Astrocyte (in vitro differentiated cells and primary cell): ENCODE measurements around the gene FXYD5. TPM values are rescaled to one million over a fixed set of nuclear protein-coding genes. Genes with fewer than 3 reads are reported as not detected.

Experiments
- DNase-seq: peaks from one replicate; pipeline ENCODE4 v3.0.0-alpha.2; 2010; ENCODE audit warnings: low read depth
- FAIRE-seq: peaks from 2 replicates; lab custom pipeline; 2011; peaks lifted over from hg19 to GRCh38; lab: Jason Lieb, UNC
- H2AFZ ChIP-seq: 2 replicates; pipeline ENCODE4 v1.6.0; 2012; ENCODE audit warnings: low read depth, low read length, inconsistent platforms
- H3K27ac ChIP-seq: 2 replicates; pipeline ENCODE4 v1.5.1; 2011; ENCODE audit warnings: low read depth, low read length, inconsistent platforms
- H3K27me3 ChIP-seq: 2 replicates; pipeline ENCODE4 v1.6.0; 2011; ENCODE audit warnings: low read length, inconsistent platforms; ENCODE audit not compliant: insufficient read depth
- H3K36me3 ChIP-seq: 2 replicates; pipeline ENCODE4 v1.5.1; 2011; ENCODE audit warnings: low read length, inconsistent platforms; ENCODE audit not compliant: insufficient read depth
- H3K4me1 ChIP-seq: 2 replicates; pipeline ENCODE4 v1.5.1; 2011; ENCODE audit warnings: low read length, inconsistent platforms; ENCODE audit not compliant: insufficient read depth
- H3K4me2 ChIP-seq: 2 replicates; pipeline ENCODE4 v1.6.0; 2012; ENCODE audit warnings: low read length, inconsistent platforms
- H3K4me3 ChIP-seq: 2 replicates; pipeline ENCODE4 v1.5.1; 2011; ENCODE audit warnings: low read depth, mild to moderate bottlenecking, low read length, inconsistent platforms; ENCODE audit not compliant: insufficient read depth
- H3K79me2 ChIP-seq: 2 replicates; pipeline ENCODE4 v1.6.0; 2012; ENCODE audit warnings: mild to moderate bottlenecking, low read length, inconsistent platforms; ENCODE audit not compliant: insufficient read depth
- H3K9ac ChIP-seq: 2 replicates; pipeline ENCODE4 v1.6.0; 2012; ENCODE audit warnings: mild to moderate bottlenecking, low read length, inconsistent platforms
- H3K9me3 ChIP-seq: 2 replicates; pipeline ENCODE4 v1.5.1; 2012; ENCODE audit warnings: low read depth, mild to moderate bottlenecking, low read length, inconsistent platforms; ENCODE audit not compliant: insufficient read depth
- H4K20me1 ChIP-seq: 2 replicates; pipeline ENCODE4 v1.6.0; 2012; ENCODE audit warnings: low read length, inconsistent platforms; ENCODE audit not compliant: insufficient read depth
- H3K27ac Mint-ChIP-seq: one replicate; pipeline ENCODE4 v1.8.0; 2021; ENCODE audit warnings: mild to moderate bottlenecking, mixed read lengths; ENCODE audit not compliant: unreplicated experiment
- H3K27me3 Mint-ChIP-seq: one replicate; pipeline ENCODE4 v1.8.0; 2021; ENCODE audit warnings: low read depth, mixed read lengths; ENCODE audit not compliant: unreplicated experiment
- H3K36me3 Mint-ChIP-seq: one replicate; pipeline ENCODE4 v1.8.0; 2021; ENCODE audit warnings: low read depth, mixed read lengths; ENCODE audit not compliant: unreplicated experiment
- H3K4me1 Mint-ChIP-seq: one replicate; pipeline ENCODE4 v1.8.0; 2021; ENCODE audit warnings: low read depth, mixed read lengths; ENCODE audit not compliant: unreplicated experiment
- H3K4me3 Mint-ChIP-seq: one replicate; pipeline ENCODE4 v1.8.0; 2021; ENCODE audit warnings: mild to moderate bottlenecking, moderate library complexity, mixed read lengths; ENCODE audit not compliant: unreplicated experiment
- H3K9me3 Mint-ChIP-seq: one replicate; pipeline ENCODE4 v1.8.0; 2021; ENCODE audit warnings: mild to moderate bottlenecking, mixed read lengths; ENCODE audit not compliant: unreplicated experiment
- EZH2 ChIP-seq: IDR thresholded peaks from 2 replicates; pipeline ENCODE4 v1.6.1; 2012; ENCODE audit warnings: mild to moderate bottlenecking, low read length, inconsistent platforms; ENCODE audit not compliant: insufficient read depth
- total RNA-seq: library from RNA; stranded (reverse); gene quantifications from 2 replicates; pipeline ENCODE4 v1.2.1, GENCODE V29; 2021
- TF ChIP-seq, protein P1 (sequence below): IDR thresholded peaks from 2 replicates; pipeline ENCODE4 v1.5.1; 2011; ENCODE audit warnings: low read depth, mild to moderate bottlenecking, inconsistent platforms, low read length, moderate library complexity; ENCODE audit not compliant: insufficient read depth

FXYD5 gene
- total RNA-seq, 1 donor from 2014 or later: 108 TPM

DNA sequence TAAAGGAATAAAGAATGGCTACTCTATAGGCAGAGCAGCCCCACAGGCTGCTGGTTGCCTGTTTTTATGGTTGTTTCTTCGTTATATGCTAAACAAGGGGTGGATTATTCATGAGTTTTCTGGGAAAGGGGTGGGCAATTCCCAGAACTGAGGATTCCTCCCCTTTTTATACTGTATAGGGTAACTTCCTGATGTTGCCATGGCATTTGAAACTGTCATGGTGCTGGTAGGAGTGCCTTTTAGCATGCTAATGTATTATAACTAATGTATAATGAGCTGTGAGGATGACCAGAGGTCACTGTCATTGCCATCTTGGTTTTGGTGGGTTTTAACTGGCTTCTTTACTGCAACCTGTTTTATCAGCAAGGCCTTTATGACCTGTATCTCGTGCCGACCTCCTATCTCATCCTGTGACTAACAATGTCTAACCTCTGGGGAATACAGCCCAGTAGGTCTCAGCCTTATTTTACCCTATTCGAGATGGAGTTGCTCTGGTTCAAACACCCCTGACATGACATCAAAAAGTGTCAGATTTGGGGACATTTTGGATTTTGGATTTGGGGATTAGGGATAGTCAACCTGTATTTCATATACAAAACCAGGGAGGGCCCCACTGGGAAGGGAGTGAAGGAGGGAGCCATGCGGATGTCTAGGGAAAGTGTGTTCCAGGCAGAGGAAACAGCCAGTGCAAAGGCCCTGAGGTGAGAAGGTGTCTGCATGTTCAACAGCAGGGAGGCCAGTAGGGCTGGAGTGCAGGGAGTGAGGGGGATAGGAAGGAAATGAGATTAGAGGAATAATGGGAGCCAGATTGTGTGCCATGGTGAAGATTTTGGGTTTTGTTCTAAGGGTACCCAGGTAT lies 10.9 kb downstream of the FXYD5 start:
- H3K36me3 Mint-ChIP-seq: peaks cover 54% of the 10 kb centered on the region
- TF ChIP-seq, protein P1, sequence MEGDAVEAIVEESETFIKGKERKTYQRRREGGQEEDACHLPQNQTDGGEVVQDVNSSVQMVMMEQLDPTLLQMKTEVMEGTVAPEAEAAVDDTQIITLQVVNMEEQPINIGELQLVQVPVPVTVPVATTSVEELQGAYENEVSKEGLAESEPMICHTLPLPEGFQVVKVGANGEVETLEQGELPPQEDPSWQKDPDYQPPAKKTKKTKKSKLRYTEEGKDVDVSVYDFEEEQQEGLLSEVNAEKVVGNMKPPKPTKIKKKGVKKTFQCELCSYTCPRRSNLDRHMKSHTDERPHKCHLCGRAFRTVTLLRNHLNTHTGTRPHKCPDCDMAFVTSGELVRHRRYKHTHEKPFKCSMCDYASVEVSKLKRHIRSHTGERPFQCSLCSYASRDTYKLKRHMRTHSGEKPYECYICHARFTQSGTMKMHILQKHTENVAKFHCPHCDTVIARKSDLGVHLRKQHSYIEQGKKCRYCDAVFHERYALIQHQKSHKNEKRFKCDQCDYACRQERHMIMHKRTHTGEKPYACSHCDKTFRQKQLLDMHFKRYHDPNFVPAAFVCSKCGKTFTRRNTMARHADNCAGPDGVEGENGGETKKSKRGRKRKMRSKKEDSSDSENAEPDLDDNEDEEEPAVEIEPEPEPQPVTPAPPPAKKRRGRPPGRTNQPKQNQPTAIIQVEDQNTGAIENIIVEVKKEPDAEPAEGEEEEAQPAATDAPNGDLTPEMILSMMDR: no peak
- no peak for TF ChIP-seq EZH2
- peaks cover 62% of the 10 kb centered on the region for H3K36me3 ChIP-seq

DNA sequence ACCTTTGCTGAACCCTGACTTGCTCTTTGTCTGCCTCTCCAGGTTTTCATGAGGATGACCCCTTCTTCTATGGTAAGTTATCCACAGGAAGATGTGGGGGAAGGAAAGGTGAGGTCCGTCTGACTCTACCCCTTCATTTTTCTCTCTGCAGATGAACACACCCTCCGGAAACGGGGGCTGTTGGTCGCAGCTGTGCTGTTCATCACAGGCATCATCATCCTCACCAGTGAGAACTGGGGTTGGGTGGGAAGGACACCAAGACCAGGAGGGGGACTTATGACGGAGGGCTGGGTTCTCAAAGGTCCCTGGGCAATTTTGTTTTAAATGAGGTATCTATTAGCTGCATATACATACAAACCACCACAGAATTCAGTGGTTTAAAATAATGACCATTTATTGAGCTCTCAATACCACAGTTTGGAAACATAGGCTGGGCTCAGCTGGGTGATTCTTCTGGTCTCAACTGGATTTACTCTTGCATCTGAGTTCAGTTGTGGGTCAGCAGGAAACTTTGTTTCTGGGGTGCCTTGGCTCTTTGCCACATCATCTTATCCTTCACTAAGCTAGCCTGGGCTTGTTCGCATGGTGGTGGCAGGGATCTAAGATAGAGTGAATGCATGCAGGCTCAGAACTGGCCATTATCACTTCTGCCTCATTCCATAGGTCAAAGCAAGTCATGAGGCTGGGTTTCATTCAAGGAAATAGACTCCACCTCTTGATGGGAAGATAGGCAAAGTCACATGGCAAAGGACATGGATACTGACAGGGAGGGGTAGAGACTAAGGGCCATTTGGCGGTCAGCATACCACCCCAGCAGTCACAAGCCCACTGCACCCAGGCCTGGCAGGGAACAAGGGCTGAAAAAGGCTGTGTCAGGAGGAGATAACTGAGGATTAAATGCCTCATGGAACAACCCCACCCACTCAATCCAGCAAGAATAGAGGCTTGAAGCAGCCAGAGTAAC lies 11.8 kb downstream of the FXYD5 start:
- no peak overlapping the region for H3K9ac ChIP-seq
- no peak overlapping the region for H3K4me2 ChIP-seq
- H3K4me1 Mint-ChIP-seq: peaks cover 4% of the 10 kb centered on the region
- H3K4me1 ChIP-seq: no peaks in the 10 kb centered on the region
- H3K9me3 Mint-ChIP-seq: peaks cover 30% of the 10 kb centered on the region
- no peak overlapping the region for H2AFZ ChIP-seq
- H4K20me1 ChIP-seq: peaks cover 4% of the 10 kb centered on the region
- H3K27me3 ChIP-seq: no peaks in the 10 kb centered on the region
- TF ChIP-seq, protein P1: no peak
- TF ChIP-seq EZH2: no peak
- H3K27me3 Mint-ChIP-seq: no peaks in the 10 kb centered on the region
- H3K36me3 Mint-ChIP-seq: peaks cover 50% of the 10 kb centered on the region
- no peaks in the 10 kb centered on the region for H3K79me2 ChIP-seq
- FAIRE-seq (no peak), DNase-seq (no peak)
- no peak overlapping the region for H3K27ac ChIP-seq
- H3K9me3 ChIP-seq: peaks cover 18% of the 10 kb centered on the region
- H3K36me3 ChIP-seq: peaks cover 54% of the 10 kb centered on the region
- no peak overlapping the region for H3K4me3 Mint-ChIP-seq
- H3K4me3 ChIP-seq: no peak overlapping the region
- no peak overlapping the region for H3K27ac Mint-ChIP-seq

More for the DNA sequence above, 10.9 kb downstream of the FXYD5 start:
- H3K27me3 Mint-ChIP-seq: no peaks in the 10 kb centered on the region
- Histone ChIP-seq H3K4me3 (no peak overlapping the region), H3K27me3 (no peaks in the 10 kb centered on the region), H3K9ac (no peak overlapping the region), H3K79me2 (no peaks in the 10 kb centered on the region), H3K4me2 (no peak overlapping the region), H4K20me1 (peaks cover 4% of the 10 kb centered on the region), H3K9me3 (peaks cover 18% of the 10 kb centered on the region), H3K27ac (no peak overlapping the region), H3K4me1 (no peaks in the 10 kb centered on the region), H2AFZ (no peak overlapping the region)
- FAIRE-seq (no peak), DNase-seq (no peak)
- peaks cover 33% of the 10 kb centered on the region for H3K9me3 Mint-ChIP-seq
- H3K4me1 Mint-ChIP-seq: peaks cover 4% of the 10 kb centered on the region
- no peak overlapping the region for H3K27ac Mint-ChIP-seq
- H3K4me3 Mint-ChIP-seq: no peak overlapping the region
